ENCODE results near the gene FBXL4.

The FBXL4 gene

DNA sequence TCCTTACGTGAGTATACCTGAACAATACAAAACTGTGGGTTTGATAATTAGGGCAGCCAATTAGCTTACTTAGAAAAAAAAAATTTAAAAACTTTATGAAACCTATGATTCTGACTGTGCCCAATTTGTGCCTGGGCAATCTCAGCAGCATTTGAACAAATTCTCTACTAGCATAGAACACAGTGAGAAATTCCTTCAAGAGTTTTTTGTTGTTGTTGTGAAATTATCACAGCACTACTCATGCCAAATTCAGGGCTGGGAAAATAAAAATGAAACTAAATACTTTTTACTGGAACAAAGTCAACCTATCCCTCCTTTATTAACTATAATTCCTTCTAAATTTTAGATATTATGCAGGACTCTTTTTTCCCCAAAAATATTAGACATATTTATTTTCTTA lies 70.5 kb downstream of the FBXL4 start:
- no peak for DNase-seq

DNA sequence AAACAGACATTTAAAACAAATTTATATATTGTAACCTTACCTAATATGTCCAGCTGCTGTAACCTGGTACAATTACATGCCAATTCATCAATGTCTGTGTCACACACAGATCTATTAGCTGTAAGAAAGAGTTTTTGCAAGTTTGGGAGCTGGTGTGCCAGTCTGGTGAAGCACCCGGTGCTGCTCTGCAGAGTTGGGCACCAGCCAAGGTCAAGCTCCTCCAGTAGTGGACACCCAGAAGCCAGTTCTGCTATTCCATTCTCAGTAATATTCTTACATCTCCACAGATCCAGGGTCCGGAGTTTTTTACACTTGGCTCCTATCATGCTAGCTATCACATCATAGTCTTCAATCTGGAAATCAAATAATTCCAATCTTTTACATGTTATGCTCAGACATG lies 72.4 kb downstream of the FBXL4 start:
- no peak for DNase-seq

DNA sequence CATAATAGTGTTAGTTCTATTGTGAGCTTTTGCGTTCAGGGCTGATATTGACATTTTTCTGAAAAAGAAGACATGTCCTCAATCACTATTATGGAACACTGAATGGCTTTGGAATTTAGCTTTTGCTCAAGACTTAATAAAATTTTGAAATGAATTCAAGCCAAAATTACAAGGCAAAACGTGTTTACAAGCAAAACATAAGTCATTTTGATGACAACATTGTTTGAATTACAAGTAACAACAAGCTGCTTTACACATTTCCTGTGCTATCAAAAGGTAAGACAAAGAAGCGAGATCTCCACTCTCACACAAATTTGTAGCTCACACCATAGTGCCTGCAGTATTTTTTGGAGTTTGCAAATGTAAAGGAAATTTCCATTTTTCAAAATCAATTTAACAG lies 75.9 kb downstream of the FBXL4 start:
- no peak for DNase-seq

DNA sequence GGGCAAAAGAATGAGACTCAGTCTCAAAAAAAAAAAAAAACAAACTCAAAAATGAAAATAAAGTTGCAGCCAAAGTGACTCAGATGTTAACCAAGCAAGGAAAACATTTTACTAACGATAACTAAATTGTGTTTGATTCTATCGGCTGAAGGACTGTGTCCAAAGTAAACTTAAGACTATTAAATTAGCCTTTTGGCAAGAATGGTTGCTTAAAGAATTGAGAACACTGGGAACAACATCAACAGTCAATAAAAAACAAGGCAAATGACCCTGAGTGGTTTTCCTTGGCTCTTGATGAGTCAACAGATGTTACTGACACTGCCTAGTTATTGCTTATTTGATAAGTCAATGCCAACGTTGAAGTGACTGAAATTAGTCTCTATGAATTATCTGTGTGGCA lies 76.7 kb downstream of the FBXL4 start:
- no peak for DNase-seq

DNA sequence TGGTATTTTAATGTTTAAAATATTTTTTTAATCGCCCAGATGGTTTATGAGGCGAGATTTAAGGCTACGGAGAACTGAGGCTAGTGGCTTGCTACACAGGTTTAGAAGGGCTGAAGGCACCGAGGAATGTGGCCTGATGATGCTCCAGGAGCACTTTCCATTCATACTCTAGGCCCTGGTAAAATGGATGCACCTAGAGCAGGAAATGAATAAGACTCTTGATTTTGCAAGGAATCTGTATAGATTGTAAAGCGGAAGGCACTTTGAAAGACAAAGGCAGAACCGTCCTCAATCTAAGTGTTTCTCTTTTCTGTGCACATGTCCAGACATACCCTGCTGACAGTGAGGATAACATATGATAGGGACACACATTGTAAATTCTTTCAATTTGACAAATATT lies 83.2 kb downstream of the FBXL4 start:
- DNase-seq = no peak

DNA sequence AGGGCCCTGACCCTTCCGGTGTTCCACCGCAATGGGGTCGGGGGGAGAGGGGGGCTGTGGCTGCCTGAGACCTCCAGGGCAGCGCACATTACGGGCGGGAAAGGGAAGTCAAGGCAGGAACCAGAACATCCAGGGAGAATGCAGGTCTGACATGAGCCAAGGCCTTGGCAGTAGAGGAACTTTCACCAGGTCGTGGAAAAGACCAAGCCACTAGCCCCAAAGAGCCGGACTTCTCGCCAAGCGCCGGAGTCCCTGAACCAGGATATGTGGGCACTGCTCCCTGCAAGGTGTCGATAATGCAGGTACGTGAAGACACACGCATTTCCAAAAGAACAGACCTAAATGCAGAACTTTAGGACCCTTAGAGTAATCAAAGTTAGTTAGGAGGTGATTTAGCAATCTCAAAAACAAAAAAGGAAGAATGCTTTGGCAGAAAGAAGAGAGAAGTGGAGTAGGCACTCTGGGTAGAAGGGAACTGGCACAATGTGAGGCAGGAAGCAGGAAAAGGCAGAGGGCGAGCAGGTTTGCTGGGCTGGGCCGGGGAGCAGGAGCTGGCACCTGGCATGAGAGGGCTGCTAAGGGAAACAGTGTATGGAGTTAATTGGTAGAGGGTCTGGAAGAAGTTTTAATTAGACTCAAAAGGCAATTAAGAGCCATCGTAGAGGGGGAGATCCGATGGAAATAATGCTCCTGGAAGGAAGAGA lies 99.1 kb downstream of the FBXL4 start:
- no peak for DNase-seq

DNA sequence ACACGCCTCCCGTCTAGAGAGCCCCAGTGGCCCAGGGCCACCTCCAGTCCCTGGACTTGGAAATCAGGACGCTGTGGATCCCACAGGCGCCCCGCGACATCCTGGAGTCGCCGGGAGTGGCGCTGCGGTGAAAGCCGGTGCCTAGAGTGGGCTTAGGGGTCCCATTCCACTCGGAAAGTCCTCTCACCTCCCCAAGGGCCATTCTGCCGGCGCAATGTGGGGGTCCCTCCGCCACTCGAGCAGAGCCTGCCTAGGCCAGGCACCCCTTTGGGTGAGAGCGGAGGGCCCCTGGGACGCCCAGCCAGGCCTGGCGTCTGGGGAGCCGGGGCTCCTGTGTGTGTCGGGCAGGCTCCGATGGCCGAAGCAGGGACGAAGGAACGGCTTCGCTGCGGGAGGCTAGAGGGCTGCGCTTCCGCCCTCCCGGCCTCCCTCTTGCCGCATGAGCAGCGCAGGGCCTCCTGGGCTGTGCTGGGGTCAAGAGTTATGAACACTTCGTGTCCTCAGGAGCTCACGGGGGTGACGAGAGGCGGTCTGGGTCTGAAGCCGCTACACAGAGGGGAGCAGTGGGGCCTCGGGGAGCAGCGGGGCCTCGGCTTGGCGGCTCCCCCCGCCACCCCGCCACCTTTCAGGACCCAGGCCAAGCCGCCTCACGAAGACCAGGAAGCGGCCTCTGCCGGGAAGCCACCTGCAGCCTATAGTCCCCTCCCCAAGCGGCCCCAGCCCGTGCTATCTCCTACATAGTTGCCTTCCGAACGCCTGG lies 99.8 kb downstream of the FBXL4 start:
- DNase-seq = no peak

DNA sequence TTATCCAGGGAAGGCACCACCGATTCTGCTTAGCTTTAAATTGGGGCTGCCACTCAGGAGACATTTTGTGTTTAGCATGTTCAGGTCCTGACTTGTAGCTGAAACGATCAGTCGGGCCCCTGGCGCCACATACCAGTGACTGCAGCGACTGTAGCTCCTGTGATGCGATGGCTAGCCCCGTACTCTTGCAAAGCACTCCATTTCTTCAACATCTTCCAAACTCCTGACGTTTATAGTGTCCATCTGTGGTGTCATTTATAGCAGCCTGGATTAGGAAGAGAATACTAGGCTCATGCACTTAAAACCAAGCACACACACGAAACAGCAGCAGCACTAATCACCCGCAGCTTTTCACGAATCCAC lies 100.3 kb downstream of the FBXL4 start:
- no peak for DNase-seq

DNA sequence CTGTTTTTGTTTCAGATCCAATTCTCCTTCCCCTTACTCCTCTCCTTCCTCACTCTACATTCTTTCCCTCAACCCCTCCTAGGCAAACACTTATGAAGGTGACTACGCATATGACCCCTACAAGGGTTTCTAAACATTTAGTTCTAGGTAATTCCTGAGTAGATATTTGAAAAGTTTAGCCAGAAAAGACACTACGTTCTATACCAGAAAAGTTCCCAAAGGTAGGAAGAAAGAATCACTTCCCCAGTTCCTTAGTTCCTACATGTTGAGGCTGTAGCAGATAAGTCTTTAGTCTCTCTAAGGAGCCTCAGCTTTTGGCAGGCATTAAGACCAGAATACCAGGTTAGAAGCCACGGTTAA lies 101.7 kb downstream of the FBXL4 start:
- DNase-seq = no peak

DNA sequence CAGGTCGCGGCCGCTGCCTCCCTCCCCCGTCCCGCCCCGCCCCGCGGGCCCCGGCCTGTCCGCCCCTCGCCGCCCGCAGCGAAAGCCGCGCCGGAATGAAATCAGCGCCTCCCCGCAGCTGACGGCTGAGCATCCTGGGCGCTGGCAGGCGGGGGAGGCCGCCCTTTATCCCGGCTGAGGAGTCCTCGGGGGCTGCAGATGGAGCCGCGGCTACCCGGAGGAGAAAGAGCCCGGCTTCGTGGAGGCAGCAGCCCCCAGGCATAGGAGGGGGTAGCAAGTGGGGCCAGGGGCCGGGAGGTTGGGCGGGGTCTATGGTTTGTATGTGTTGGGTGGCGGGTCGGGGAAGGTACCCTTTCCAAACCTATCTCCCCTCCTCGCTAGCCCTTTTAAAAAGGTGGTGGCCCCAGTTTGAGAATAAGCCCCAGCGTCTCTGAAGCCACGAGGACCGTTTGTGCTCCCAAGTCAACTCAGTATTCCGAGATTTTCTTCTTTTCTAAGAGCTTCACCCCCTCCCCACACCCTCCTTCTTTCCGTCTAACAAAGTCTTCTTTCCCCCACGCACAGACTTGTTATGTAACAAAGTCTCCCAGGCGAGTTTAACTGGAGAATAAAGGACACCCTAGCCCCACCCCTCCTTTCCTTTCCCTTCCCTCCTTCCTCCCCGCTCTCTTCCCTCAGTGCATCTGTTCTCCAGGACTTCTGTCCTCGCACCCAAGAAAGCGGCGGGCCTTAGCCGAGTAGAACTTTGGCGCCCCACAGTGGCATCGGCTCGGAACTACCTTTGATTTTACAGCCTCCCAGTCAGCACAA lies 102.3 kb downstream of the FBXL4 start:
- peak; percentile 85 for DNase-seq

DNA sequence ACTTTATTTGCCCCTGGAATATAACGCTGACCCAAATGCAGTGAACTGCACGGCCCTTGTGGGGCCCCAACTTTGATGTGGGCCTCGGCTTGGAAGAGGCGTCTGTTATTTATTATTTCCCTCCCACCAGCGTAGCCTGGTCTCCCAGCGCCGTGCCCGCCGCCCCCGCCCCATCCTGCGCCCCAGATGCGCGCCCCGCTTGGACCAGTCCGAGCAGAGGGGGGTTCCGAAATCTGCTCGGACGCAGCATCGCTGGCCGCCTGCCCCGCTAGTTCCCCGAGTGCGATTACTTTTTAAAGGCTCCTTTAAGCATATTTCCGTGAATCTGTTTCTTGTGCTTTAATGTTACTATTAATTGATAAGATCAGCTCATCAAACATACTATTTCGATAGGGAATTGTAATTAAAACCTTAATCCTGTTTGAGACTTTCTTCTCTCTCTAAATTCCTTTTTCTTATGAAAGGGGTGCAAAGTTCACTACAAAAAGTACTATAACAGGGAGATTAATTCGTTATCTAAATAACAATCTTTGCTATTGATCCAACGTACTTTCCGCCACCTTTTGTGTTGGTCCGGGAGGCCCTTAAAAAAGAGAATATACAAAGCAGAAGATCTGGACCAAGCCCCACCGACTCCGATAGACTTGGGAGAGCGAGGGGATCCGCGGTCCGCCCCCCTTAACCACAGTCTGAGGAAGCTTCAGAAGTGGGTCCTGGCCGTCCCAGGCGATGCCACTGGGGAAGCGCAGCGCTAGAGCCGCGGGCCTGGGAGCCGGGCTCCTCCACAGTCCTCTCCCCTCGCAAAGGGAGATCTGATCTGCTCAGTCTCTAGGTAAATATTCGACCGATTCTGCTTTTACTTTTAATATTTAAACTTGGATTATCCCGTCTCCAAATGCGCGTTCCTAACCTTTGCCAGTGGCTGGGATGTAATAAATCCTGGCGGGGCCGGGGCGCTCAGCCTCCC lies 103.2 kb downstream of the FBXL4 start:
- no peak for DNase-seq

DNA sequence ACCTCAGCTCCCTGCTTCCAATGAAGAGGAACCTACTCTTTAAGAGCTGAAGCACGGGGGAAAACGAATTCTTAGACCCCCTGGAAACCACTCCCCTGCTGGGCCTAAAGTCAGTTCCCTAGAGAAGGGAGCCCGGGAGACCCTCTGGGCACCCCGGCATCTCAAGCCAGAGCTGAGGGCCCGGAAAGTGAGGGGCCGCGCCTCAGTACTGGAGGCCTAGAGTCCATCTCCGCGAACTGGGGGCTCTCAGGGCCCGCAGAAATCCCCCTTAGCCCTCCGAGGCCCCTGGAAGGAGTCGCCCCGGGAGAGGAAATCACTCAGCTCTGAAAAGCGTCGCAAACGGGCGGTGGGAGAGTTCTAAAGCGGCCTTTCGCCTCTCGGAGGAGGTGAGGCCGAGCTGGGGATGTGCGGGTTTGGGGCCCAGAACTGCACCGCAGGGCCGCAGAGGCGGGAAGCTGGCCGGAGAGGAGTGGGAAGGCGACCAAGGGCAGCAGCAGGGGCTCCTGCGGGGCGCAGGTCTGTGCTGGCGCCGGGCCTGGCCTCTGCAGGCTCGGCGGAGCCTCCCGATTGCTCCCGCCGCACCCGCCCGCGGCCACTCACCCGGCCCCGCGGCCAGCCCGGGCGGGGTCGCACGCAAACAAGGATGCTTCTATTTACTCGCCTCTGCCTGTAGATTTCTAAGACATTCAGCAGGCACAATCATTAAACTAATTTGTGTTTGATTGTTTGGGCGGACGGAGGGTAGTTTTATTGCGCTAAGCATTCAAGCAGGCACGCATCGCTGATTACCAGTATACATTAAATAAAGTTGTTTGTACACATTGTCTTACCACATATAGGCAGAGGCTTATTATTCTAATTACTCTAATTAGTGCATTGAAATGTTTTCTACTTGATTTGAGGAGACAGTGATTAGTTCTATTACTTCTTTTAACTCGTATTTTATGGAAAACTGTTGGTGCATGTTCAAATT lies 104.2 kb downstream of the FBXL4 start:
- DNase-seq = no peak

DNA sequence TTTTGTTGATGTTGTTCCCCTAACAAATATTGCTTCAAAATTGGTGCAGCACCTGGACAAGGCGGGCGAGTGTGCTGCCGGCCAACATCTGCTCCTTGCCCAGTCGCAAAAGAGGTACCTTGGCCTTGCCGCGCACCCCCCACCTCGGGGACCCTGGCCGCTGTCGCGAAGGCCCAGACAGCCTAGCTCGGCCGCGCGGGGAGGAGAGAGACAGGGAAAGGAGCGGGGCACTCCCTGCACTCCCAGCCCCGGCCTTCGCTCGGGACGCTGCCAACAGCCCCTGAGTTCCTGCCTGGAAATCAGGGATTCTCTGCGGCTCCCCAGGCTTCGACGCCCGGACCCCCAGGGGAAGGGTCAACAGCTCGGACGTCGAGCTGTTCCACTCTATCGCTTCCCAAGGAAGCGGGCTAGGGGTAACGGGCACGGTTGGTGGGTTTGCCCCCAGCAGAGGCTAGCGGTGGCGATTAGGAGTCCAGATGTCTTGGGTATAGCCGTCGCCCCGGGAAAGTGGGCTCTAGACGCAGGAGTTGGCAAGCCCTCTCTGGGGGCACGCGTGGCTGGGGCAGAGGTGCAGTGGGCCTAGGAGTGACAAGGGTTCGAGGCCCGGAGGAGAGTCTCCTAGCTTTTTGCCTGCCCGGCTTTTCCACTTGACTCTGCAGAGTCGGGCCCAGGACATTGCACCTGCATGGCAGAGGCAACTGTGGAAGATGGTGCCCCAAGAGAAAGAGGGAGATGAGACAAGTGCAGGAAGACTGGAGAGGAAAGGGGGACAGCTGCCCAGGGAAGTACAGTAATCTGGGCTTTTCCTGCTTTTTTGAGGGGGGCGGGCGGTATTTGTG lies 105.2 kb downstream of the FBXL4 start:
- no peak for DNase-seq

DNA sequence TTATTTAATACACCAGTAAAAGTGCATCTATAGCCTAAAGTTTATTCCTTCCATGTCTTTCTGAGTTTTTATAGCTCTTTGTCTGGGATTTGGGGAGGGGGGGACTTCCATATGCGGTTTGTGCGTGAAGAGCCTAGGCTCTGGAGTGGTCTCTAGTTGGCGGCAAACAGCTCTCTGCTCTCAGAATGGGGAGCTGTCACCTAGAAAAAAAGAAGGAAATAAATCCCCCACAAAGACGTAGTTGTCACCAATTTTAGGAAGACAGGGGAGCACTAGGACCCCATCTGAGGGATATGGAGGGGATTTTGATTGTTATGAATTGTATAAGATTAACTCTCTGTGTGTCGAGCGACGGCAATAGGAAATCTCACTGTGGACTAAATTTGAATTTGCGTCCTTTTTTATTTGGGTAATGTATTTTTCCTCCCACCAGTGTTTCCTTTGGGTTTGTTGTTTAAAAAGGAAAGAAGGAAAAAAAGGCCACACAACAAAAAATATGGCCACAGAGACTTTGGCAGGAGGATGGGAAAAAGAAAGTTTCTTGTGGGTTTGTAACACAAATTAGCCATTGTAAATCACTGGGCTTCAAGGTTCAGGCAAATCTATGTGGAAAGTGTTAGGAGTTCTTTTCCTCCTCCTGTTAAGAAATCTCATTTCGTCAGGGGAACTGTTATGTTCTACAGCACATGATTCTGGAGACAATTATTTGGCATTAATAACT lies 106.0 kb downstream of the FBXL4 start:
- no peak for DNase-seq

DNA sequence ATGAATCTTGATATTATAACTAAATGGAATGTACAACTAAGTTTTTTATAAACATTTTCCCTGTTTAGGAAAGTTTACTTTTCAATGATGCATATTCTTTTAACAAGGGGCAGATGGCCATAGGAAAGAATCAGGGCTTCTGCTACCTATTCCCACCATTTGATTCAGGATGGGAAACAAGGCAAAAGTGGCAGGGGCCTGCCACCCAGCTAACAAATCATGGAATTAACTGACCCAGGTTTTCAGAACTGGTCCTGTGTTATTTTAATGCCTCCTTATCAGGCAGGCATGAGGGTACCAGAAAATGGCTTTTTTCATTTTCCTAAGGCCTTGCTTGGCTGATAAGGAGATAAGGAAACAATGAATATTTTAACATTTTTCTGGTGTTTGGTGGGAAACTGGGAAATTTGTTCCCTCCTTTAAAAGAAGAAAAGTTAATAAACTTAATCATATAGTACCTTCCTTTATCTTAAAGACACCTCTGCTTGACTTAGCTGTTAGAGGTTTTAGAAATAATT lies 106.7 kb downstream of the FBXL4 start:
- DNase-seq = no peak

DNA sequence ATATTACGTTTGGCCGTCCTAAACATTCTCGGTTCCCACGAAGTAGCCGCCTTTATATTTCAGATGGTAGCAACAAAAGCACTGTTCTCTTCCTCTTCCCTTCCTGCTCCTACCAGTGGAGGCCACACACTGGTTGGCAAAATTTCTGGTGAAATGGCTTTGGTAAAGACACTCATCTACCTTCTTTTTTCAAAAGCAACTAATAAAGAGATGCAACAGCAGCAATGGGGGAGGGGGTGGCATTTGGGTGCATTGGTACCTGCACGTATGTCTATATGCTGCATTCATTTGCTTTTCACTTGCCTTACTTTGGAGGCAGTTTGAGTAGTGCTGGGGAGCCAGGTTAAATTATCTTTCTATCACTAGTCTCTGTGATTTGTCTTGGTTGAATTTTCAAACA lies 107.4 kb downstream of the FBXL4 start:
- no peak for DNase-seq

DNA sequence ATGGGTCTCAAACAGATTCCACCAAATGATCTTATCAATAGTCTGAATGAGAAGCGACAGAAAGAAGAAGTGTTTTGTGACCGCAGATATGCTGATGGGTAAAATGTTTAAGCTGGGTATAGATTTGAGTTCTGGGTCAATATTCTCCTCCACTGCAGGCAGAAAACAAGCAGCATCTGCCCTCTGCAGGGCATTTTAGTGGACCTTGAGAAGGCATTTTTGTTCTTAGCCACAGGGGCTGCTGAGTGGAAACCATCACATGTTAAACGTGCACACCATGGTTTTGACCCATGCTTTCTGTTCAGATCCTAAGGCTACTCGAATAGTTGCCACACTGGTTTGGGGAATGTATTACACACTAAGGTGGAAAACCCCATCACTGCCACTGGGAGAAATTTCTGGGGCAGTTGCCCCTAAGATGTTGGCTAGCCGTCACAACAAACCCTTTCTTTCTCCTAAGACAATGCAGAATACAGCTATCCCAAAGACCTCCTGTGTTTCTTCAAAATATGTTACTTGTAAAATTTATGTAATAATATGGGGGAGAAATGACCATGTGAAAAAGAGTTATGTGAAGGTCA lies 107.9 kb downstream of the FBXL4 start:
- DNase-seq = peak; percentile 39

DNA sequence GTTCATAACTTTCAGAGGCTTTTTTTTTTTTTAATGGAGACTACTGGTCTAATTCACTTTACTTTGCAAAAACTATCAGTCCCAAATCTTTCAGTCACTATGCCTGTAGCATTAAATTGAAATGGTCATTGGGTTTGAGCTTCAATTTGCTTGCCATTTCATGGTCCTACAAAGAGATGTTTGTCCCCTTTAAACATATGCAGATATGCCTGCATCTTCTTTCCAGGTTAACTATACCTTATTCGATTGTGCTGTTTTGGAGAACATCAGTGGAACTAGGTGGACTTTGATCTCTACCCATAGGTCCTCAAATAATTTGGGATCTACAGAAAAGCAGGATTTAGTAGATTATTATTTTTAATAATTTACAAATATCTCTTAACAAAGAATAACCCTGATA lies 108.8 kb downstream of the FBXL4 start:
- no peak for DNase-seq

DNA sequence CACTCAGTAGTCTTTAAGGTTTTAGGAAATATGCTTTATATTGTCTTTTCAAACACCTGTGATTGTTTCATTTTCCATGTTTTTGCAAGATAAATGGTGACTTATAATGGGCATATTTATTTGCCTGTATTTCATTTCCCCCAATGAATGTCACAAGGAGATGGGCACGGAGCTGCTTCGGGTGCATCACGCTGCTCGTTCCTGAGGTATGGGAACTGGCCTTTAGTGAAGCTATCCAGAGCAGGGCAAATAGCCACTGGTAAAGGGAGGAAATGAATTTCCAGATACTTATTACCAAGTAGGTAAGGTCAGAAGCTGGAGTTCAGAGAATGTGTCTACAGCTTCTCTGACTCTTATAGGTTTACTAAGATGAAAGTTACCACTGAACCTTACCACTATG lies 109.7 kb downstream of the FBXL4 start:
- DNase-seq = no peak

Measured in fibroblast of skin of right biceps (primary cell).